Neural cell (in vitro differentiated cells): ENCODE results near the gene CFAP210.

ENCODE experiments used
- CTCF ChIP-seq: fragments of 450-650 bp; IDR thresholded peaks from 2 replicates; pipeline ENCODE4 v1.5.1; 2014; ENCODE audit warnings: antibody characterized with exemption, mild to moderate bottlenecking, moderate library complexity; ENCODE audit not compliant: poor library complexity, severe bottlenecking
- EP300 ChIP-seq: fragments of 450-650 bp; conservative IDR thresholded peaks from 2 replicates; pipeline ENCODE4 v1.6.1; 2014; ENCODE audit warnings: antibody characterized with exemption, mild to moderate bottlenecking, moderate library complexity; ENCODE audit not compliant: poor library complexity, severe bottlenecking

- TF ChIP-seq CTCF (no peak), EP300 (no peak)
These were observed 54.1 kb downstream of the CFAP210 start for GRCh38 chr2:169640104-169640503.
